GM18511 (cell line): ENCODE data around the gene LCNL1.

ENCODE experiments used
- ATAC-seq: cut with Tn5 transposase; IDR thresholded peaks from one replicate; pipeline ENCODE4 v1.9.1; 2021; ENCODE audit warnings: mild to moderate bottlenecking, moderate library complexity; ENCODE audit not compliant: unreplicated experiment

LCNL1 gene

DNA sequence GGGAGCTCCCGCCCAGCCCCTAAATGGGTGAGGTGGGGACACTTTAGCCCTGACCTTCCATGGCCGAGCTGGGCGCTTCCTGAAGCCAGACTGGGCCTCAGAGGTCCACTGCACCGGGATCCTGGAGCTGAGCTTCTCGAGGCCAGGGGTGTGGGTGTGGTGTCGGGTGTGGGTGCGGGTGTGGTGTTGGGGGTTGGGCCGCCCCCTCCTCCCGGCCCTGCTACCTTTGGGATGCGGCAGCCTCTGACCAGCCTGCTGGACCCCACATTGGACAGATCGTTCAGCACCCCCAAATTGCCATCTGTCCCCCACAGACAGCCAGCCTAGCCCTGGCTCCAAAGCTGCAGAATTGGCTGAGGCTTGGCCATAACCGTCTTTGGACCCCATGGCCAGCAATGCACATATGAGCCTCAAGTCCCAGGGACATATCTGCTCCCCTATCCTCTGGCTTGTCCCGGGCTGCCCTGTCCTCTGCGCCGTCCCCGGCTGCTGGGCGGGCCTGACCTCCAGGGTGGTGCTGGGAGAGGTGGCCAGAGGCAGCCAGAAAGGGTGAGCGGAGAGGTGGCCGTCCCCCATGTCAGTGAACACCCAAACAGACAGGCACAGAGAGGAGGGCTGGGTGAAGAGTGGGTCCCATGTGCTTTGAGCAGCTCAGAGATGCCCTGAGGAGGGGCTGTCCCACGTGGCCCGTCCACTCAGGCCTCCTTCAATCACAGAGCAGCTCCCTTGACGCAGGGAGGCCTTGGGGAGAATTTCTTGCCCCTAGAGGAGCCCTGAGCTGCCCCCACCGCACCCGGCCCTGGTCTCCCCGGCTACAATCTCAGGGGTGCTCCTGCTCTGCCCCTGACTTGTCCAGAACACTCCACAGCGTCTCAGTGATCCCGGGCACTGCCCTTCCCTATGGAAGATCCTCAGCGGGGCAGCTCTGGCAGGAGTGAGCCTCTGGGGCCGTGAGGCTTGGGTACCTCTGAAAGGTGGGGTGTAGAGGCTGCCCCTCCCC is 8.9 kb upstream of the LCNL1 start:
- no peak for ATAC-seq

DNA sequence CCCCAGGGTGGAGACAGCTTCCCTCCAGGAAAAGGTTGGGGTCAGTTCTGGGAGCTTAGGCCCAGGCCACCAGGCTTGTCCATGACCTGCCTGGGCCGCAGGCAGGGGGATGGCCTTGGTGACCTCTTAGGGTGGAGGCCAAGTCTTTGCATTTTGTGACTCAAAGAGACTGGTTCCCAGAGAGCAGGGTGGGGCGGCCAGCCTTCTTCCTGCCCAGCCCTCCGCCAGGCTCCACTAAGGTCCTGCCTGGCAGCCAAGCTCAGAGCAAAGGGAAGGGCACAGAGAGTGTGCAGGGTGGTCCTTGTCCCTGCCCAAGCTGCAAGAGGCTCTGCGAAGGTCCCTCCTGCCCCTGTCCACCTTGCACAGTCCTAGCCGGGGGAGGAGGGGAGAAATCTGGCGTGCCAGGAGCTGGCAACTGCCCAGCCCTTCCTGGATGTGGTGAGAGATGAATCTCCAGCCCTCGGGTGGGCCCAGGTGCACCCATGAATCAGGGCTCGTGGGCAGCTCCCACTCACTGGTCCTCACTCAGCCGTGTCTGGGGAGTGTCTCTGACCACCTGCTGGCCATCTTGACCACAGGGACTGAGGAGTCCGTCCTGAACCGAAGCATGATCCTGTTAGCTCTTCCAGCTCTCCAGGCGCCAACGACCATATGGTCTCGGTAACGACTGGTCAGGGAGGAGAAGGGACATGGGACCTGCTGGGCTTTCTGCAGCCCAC is 7.8 kb upstream of the LCNL1 start:
- no peak for ATAC-seq

DNA sequence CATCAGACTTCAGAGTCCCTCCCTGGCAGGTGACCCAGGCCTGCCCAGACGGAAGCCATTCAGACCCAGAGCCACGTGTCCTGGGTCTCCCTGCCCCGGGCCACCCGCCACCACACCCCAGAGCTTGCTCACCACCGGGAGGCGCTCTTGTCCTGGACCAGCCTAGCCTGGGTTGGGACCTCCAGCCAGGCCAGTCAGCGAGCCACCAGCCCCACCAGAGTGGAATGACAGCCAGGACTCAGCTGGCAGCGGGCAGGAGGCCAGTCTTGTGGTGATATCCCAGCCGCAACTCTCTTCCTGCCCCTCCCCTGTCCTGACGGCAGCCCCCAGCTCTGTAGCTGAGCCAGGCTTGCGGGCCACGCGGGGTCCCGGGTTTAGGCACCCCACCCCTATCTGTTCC is 7.1 kb upstream of the LCNL1 start:
- no peak for ATAC-seq

DNA sequence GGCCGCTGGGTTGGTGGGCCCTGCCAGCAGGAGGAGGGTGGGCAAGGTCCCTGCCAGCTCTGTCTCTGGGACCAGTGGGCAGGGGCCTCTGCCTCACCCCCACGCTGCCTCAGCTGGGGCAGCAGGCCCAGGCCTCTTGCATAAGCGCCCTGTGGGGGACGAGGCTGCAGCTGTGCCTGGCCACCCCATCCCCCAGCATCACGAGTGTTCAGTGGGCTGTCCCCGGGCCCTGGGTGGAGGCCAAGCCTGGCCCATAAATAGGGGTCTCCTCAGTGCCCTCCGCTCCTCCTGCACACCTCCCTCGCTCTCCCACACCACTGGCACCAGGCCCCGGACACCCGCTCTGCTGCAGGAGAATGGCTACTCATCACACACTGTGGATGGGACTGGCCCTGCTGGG is 5.6 kb upstream of the LCNL1 start, which contains the start of gene PTGDS:
Gene PTGDS, plus strand, starts transcription at position 282 of the 400 bp plus-strand sequence. Its CDS starts 75 bp downstream, at position 357.
- ATAC-seq = no peak

GRCh38 chr9:136977649-136978072 is 5.1 kb upstream of the LCNL1 start:
- no peak for ATAC-seq

DNA sequence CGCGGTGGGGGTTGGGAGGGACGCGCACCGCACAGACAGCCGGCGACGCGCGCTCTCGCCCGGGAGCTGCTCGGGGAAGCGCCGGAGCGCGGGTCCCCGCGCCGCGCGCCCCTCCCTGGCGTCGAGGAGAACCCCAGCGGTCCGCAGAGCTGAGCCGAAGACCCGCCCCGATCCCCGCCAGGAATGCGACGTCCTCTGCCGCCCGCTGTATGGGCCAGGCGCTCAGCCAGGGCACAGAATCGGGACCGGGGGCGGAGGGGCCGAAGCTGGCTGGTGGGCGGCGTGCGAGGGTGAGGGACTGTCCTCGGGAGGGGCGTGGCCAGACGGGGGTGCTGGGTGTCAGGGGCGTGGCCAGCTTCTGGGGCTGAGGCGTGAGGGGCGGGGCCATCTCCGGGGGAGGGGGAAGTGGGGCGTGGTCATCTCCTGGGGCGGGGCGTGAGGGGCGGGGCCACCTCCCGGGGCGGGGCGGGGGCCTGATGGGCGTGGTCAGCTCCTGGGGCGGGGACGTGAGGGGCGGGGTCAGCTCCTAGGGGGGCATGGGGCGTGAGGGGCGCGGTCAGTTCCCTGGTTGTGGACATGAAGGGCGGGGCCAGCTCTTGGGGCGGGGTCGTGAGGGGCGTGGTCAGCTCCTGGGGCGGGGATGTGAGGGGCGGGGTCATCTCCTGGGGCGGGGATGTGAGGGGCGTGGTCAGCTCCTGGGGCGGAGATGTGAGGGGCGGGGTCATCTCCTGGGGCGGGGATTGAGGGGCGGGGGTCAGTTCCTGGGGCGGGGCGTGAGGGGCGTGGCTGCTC is 4.5 kb upstream of the LCNL1 start:
- ATAC-seq = no peak

- ATAC-seq = no peak
These were observed 3.8 kb upstream of the LCNL1 start for GRCh38 chr9:136978865-136979544.

- ATAC-seq = no peak
These were observed 2.8 kb upstream of the LCNL1 start for GRCh38 chr9:136979769-136980587.

GRCh38 chr9:136980669-136981478 is 1.9 kb upstream of the LCNL1 start:
- ATAC-seq = no peak

- no peak for ATAC-seq
These were observed 1.1 kb upstream of the LCNL1 start for GRCh38 chr9:136981588-136982231.

DNA sequence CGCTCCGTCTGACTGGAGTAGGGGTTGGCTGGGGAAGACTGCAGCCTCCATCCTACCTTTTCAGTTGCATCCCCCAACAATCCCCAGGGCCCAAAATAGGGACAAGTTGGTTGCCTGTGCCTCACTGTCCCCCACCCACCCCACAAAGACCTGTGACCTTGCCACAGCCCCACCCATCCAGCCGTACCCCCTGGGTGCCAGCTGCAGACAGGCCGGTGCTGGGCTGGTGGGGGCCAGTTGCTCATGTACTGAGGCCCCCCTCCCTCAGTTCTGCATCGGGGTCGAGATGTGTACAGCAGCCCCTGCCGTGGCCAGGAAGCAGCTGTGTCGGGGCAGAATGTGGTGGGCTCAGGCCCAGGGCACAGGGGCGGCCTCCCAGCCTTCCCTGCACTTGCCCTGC is 374 bp downstream of the LCNL1 start:
- ATAC-seq = no peak

GRCh38 chr9:136983656-136984314 is 992 bp downstream of the LCNL1 start:
- no peak for ATAC-seq

GRCh38 chr9:136984464-136985026 is 1.8 kb downstream of the LCNL1 start:
- no peak for ATAC-seq

DNA sequence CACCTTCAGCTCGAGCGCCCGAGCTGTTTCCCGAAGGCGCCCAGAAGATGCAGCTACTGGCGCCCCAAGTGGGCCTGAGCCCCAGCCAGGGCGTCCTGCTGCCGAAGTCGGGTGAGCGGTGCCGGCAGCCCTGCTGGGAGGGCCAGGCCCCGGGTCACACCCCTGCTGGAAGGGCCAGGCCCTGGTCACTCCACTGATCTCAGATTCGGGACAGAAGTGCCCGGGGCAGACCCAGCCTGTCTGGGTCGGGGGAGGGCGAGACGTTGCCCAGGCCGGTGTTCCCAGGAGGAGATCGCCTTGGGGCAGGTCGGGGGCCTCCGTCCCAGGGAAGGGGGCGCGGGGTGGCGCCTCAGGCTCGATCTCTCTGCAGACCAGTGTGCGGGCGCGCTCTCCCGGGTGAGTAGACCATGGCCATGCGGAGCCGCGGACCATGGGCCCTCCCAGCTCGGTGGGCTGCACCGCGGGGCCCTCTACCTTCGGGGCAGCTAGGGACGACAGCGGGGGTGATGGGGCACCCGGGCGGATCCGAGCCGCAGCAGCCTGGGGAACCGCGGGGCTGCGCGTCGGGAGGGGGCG is 2.3 kb downstream of the LCNL1 start:
- no peak for ATAC-seq

DNA sequence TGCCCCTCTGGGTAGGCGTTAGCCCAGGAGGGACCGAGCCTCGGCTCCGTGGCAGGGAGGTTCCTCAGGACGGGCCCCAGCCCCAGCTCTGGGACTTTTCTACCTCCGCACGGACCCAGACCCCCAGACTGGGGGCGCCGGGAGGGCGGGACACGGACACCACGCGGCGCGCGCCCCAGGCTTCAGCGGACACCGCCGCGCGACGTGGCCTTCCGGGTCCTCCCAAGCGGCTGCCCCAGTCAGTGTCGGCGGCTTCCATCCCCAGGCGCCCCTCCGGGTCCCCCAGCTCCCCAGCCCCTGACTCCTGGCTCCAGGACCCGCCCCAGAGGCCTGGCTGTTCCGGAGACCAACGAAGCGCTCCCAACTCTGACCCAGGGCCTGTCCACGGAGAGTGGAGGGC is 3.1 kb downstream of the LCNL1 start:
- no peak for ATAC-seq

DNA sequence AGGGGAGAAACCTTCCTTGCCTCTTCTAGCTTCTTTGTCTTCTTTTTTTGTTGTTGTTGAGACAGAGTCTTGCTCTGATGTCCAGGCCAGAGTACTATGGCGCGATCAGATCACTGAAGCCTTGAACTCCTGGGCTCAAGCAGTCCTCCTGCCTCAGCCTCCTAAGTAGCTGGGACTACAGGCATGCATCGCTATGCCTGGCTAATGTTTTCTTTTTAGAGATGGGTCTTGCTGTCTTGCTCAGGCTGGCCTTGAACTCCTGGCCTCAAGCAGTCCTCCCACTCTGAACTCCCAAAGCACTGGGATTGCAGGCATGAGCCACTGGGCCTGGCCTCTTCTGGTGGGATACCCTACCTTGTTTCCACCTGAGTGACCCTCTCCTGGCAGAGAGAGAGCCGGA is 6.1 kb downstream of the LCNL1 start:
- no peak for ATAC-seq

DNA sequence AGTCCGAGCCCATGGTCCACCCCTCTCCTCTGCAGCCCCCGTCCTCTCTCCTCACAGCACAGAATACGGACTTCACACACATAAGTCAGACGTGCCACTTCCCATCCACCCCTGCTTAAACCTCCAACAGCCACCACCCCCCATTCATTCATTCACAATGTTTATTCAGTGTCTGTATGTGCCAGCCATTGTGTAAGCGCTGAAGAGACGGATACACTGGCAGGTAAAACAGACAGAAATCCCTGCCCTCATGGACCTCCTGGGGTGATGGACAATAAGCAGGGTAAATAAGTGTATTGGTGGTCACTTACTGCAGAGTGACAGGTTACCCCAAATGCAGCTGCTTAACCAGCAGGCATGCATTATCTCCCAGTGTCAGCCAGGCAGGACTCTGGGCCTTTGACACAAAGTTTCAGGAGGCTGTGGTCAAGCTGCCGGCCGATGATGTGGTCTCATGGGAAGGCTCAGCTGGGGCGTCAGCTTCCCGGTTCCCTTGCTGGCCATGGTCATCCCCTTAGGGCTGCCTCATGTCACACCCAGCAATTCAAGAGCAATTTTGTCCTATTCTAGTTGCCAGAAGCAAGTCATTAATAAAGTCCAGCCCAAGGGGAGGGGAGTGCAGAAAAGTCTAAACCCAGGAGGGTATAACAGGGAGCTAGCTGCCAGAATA is 7.6 kb downstream of the LCNL1 start:
- no peak for ATAC-seq
